Stimulated activated CD8-positive, alpha-beta memory T cell treated with anti-CD3 and anti-CD28 coated beads, Interleukin-2, amount 100 ng/mL, for 1 hour (primary cell): Measurements from ENCODE around the gene EXOC7.

Experiments
- DNase-seq, 2 donors: peaks; one replicate each; pipeline ENCODE4 v3.0.0-alpha.2; 2020; ENCODE audit warnings: low read depth in 2 of 2

Gene EXOC7, protein sequence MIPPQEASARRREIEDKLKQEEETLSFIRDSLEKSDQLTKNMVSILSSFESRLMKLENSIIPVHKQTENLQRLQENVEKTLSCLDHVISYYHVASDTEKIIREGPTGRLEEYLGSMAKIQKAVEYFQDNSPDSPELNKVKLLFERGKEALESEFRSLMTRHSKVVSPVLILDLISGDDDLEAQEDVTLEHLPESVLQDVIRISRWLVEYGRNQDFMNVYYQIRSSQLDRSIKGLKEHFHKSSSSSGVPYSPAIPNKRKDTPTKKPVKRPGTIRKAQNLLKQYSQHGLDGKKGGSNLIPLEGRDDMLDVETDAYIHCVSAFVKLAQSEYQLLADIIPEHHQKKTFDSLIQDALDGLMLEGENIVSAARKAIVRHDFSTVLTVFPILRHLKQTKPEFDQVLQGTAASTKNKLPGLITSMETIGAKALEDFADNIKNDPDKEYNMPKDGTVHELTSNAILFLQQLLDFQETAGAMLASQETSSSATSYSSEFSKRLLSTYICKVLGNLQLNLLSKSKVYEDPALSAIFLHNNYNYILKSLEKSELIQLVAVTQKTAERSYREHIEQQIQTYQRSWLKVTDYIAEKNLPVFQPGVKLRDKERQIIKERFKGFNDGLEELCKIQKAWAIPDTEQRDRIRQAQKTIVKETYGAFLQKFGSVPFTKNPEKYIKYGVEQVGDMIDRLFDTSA

DNA sequence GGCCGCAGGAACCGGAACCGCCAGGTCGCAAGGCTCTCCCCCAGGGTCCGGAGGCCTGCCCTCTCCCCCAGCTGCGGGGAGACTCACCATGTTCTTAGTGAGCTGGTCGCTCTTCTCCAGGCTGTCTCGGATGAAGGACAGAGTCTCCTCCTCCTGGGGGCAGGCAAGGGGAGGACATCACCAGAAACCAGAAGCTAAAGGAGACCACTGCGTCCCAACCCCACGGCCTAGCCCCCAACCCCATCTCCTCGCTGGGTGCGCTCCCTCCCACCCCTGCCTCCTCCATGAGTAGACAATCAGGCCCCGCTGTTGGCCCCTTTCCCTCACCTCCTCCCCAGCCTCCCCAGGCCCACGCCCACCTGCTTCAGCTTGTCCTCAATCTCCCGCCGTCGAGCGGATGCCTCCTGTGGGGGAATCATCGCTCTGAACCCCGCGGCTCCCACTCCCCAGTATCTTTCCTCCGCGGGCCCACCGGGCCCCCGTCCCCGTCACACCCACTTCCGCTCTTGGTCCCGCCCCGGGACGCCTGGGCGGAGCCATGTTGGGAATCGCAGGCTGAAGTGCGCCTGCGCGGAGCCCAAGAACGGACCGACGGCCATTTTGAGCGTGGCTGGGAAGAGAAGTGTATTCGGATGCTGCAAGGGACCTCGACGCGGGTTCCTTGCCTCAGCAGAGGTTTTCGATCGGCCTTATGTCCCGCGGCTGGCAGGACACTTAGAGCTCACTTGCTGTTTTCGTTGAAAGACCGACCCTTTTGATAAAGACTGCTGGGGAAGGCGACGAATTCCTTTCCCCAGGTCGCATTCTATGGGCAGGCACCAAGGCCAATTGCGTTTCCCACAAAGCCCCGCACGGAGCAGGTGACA is at the start of gene EXOC7:
EXOC7 (minus strand) TSS at position 514 of the 866 bp plus-strand sequence; CDS start at position 419, 95 bp downstream.
- peak; percentile 84 to 87 for DNase-seq

DNA sequence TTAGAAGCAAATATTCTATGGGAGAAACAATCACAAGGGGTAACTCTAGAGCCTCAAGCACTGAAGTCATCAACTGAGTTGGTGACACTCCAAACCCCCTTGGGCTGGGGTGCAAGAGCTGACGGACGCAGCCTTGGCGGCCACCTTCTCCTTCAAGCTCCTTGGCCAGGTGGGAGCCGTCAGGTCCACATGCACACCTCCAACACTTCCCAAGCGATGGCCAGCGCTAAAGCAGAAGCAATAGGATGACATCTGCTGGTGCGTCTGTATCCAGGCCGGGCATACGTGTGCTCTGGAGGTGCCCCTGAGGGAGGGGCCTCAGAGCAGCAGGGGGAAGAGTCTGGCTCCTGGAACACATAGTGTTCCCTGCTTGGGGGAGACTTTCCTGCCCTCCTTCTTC is 49.6 kb upstream of the EXOC7 start:
- no peak for DNase-seq

DNA sequence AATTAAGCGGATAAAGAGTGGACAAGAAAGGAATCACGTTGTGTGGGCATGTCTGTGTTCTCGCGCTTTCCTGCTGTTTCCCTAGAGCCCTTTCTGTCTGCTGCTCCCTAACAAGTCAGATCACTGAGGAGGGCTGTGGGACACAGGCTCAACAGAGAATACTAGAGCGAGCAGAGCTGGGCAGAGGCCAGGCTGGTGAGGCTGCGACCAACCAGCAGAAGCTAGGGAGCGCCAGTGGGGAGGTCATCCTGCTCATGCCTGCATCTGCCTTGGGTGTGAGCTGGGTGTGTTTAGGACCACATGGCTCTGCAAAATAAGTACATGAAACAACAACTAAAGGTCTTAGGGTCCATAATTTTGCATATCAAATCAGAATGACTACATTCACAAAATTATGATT is 49.0 kb upstream of the EXOC7 start:
- no peak for DNase-seq

DNA sequence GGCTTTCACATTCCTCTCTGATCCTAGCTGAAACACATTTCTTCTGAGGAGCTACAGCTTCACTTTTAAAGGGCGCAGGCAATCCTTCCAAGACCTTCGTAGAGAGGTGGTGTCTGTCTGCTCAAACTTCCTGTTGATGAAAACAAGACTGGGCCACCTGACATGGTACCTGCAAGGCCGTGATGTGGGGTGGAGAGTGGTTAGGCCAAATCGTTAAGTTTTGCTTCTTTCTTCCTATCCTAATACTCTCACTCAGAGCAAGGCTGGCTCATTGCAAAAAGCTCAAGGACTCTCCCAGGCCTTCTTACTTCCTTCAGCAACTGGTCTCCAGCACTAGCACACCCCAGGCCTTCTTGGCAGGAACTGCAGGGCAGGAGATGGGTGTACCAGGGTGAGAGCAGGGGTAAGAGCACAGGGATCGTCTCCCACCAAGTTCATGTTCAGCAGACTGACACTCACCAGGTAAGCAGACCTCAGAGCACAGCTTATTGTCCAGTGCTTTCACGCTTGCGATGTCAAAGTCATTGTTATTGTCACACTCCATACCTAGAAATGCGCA is 48.4 kb upstream of the EXOC7 start:
- DNase-seq: no peak

DNA sequence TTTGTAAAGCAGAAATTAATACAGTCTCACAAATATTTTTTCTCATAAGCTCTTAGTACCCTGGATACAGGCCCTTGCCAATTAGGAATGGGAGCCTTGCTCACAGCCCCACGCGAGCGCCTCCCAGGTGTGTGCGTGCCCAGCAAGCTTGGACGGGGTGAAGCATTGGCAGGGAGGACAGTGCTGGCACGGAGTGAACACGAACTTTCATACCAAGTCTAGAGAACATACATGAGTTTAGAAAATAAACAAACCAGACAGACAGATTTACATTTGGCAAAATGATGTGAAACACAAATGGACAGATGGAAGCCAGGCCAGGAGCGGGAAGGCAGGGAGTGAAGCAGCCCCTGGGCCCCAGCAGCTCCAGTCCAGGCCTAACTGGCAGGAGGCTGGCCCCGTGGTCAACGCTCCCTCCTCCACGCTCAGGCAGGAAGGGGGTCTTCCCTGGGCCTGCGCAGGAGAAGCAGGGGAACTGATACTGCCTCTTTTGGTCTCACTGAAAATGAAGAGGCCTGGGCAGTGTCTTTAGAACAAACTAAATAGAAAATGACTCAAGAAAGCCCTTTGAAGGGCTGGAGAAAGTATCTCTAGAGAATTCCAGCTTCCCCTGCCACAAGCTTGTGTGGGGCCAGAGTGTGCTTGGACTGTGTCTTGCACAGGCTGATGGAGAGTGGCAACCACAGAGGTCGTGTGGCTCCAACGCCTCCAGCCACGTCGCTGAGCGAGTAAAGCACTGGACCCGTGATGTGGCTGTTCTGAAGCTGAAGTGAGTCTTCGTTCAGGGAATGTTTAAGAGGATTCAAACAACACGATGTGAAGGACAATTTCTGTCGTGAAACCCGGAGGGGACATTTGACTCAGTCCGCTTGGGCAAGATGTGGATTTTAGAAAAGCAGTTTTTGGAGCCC is 47.4 kb upstream of the EXOC7 start:
- DNase-seq: no peak

DNA sequence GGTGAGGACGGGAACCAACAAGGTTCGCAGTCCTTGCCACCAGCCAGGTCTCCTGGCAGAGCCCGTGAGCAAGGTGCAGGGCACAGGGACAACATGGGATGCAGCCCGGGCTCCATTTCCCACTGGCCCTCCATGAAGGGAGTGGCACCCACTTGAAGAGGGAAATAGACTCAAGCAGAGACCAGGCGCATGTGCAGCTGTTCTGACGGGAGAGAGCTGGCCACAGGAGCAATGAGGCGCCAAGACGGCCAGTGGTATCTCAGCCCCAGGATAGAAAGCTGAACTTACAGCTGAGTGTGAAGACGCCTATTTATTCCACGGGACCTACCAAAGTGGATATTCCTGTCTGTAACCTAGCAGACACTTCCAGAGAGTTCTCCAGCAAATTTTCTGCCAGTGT is 45.6 kb upstream of the EXOC7 start:
- no peak for DNase-seq

DNA sequence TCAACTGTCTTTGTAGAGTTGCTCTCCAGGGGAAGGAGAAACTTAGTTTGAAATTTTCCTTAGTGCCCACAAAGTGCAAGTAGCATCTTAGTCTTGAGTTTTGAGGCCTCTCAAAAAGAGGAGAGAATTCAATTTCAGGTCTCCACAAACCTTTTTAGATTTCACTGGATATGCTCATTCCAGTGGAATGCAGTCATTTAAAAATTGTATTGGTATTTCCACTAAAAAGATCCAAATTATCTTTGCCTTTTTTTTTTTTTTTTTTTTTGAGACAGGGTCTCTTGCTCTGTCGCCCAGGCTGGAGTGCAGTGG is 44.4 kb upstream of the EXOC7 start:
- no peak for DNase-seq

DNA sequence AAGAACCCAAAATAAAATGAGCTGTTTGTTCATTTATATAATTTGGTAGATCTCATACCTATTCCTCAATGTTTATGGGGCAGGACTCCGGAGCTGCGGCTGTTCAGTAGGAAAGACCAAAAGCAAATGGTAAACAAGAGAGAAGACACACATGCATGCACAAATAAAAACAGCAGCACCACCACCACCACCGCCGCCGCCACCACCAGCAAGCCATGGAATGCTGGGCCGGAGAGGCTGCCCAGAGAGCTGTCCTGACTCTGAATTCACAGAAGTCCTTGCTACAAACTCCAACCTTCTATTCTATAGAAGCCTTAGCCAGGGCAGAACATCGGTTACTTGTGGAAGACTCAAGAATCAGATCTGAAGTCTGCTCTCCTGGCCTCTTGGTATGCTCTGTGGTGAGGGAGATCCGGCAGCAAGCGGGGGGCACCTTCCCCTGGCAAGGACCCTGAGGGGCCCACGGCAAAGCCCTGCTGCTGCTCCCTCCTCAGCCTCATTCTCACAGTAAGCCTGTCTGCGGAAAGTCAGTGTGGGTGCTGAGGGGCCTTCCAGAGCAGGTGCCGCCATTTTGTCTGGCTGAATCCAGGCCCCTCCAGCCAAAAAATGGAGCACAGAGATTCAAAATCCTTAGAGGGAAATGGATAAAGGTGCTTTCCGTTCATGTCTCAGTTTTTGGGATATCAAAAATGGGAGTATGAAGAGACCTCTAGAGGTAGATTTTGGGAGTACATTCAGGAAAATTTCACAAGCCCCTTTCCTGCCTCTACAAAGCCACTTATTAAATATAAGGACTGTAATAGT is 43.8 kb upstream of the EXOC7 start:
- no peak for DNase-seq

DNA sequence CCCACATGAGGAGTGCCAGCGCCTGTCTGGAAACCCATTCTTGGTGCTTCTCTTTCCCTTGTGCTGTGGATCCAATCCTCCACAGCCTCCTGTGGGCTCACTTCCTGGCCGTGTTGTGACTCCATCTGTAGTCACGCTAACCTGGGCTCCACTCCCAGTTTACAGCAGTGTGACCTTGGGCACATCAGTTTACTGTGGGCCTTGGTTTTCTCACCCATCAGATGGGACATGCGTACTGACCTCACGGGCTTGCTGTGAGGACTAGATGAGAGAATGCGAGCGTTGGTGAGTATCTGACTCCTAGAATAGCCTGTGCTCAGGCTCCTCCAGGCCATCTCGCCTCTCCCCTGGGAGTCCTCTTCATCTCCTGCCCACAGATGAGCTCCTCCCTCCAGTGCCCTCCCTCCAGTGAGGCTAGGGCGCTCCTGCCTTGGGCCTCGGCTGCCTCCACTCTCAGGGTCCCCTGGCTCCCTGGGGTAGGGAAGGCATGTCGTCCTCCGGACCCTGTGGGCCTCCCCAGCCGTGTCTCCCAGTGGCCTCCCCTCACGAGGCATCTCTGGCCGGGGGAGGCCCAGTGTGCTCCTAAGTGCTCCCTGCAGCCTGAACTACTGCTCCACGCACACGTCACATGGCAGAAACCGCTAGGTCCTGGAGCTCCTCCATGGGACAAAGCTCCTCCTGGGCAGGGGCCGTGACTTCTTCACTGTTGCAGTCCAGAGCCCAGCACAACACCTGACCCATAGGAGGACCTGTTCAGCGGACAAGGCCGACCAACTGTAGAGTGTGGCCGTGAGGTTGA is 42.7 kb upstream of the EXOC7 start:
- no peak for DNase-seq

DNA sequence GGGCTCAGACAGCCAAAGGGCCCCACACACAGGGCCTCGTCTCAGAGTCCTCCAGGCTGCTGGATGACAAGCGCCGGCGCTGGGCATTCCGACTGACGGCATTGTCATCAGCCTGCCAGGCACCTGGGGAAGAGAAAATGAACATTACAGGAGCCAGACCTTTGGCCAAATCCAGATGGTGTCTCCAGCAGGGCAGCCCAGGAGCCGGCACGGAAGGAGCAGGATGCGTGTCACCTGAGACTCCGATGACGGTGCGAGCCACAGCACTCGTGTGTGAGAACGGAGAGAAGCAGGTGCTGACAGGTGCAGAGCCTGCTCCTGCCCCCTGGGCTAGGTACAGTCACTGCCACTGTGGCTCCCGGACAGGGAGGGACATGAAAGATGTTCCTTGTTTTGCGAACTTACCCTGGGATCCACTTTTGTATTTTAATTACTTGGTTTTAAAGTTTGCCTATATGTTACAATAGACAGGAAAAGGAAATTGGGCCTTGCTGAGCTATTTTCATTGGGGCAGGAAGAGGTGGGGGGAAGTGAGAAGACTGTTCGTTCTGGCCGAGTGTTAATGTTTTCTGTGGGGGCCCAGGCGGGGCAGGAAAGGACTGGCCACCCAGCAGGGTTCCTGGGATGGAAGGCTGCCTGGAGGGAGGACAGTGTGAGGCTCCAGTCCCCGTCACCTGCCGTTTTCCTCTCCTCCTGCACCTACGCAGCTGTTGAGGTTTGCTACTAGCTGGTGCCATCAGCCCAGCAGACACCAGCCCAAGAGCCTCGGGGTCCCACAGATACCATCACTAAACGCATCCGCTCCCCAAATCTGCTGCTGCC is 41.9 kb upstream of the EXOC7 start:
- no peak for DNase-seq

DNA sequence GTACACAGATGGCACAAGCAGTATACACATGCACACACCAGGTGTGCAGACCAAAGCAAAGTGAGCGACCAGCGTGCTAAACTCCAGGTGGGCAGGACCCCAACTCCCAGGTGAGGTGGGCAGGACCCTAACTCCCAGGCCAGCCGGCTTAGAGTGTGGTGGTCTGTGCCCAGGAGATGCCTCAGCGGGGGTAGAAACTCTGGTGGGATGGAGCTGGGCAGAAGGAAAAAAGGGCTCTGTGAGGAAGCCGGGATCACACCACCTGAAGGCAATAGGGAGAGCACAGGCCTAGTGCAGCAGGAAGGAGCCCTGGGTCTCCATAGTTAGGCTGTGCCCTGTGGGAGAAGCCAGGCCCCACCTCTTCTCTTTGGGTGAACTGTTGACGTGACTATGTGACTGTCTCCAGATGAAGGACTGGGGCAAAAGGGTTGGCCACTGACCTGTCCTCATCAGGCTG is 39.0 kb upstream of the EXOC7 start:
- DNase-seq: no peak

DNA sequence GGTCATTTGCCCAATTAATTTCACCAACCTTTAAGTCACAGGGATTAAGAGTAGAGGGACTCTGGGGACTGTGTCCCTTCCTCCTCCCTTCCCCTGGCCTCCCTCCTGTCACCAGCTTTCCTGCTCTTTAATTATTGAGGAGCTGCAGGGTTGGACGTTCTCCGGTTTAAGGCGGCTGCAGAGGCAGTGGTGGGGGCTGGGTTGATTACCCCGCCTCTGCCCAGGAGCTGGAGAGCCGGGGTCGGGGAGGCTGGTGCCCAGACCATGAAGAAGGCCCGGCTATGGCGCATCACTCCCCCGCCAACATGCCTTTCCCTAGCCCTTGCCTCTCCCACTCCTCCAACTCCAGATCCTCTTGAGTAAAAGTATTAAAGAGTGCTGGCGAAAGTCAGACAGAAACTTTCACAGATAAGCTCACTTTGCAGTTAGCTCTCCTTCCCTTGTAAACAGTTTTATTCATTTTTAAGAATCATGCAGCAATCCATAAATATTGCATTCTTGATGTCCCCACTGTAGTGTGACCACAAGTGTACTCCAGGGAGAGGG is 38.5 kb upstream of the EXOC7 start:
- no peak for DNase-seq

DNA sequence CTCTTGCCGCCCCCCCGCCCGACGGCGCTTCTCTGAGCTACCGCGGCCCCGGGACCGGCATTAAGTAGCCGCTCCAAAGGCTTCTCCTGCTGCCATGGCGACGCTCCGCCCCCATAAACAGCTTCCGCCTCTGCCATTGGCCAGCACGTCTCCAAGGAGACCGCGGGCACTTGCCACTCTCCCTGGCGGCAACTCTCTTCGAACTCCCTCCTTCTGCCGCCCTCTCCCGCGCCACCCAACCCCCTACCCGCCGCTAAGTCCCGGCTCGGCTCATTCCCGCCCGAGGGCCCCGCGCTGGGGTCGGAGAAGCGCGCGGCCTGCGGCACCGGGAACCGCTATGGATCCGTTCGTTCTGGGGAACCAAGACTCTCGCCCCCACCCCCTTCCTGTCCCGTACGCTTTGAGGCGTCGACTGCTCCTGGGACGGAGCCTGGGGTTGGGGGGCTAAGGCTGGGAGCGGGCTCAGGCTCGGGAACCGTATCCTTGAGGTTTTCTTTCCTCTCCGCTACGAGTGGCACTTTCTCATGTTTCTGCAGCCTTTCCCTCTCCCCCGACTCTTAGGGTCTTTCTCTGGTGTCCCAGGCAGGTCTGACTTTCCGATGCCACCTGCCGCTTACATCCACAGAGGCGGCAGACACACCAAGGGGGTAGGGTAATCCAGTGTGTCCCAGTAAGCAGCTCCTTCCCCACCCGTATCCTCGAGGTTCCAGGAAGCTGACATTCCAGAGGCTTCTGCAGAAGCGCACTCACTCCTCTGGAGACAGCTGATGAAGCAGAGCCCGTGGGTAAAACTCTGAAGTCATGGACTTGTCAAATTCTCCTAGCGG is 37.8 kb upstream of the EXOC7 start, which contains the start of gene FOXJ1:
FOXJ1 (minus strand) TSS at position 34 of the 827 bp plus-strand sequence. CDS start 850 bp downstream, outside the sequence.
- peak; percentile 83 to 88 for DNase-seq

DNA sequence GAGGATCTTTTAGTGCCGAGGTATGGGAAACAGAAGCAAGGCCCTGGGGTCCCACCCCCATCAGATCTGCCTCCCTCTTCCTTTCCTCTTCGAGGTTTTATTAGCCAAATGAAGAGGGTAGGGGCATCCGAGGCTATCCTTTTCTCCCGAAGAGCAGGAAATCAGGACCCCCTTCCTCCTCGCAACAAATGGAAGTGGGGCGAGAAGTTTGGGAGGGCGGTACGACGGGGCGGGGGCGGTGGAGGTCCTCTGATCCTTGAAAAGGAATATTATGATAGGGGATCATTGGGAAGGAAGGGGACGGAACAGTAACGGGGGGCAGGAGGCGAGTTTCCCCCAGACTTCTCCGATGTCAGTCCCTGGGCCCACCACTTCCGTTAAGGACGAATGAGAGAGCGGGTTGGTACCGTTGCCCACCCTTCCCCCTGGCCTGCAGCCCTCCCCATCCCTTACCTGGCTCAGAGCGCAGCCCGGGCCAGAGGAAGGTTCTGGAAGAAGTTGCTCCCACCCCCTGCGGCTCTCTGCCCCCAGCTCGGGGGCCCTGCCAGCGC is 37.1 kb upstream of the EXOC7 start:
- no peak for DNase-seq

DNA sequence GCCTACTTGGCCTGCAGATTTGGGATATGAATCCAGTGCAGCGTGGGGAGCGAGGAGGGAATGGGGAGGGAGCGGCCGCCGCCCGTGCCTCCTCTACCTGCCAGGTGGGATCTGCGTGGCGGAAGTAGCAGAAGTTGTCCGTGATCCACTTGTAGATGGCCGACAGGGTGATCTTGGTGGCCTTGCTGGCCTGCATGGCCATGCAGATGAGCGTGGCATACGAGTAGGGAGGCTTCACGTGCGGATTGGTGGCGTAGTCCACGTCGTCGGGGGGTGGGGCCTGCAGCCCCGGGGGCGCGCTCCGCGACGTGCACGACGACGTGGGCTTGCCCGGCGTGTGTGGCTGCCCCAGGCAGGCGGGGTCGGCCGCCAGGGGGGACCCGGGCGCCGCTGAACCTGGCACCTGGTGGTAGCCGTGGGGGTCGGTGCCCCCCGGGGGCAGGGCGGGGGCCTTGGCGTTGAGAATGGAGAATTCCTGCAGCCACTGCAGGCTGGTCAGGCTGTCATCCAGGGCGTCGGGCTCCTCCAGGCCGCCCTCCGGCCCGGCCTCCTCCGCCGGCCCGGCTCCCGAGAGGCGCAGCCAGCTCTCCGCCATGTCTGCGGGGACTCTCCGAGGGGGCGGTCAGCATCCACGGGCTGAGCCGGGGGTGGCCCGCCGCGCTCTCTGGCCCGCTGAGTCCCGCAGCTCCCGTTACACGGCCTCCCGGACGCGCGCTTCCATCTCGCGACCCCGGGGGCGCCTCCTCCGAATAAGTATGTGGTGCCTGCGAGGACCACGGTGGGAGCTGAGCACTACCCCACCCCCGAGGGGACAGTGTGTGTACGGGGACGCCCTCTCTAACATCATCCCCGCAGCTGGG is 36.4 kb upstream of the EXOC7 start:
- no peak for DNase-seq
